NOMO-1 treated with DMSO at 0.1 percent for 48 hours (cell line): ENCODE data around the gene PLEKHM3.

Experiments used
- DNase-seq: peaks from one replicate; lab custom pipeline; 2025; ENCODE audit not compliant: unreplicated experiment; lab: John Stamatoyannopoulos, UW

Gene PLEKHM3

GRCh38 chr2:207867056-207867455 lies 158.3 kb downstream of the PLEKHM3 start:
- DNase-seq: no peak

GRCh38 chr2:207865210-207865609 lies 160.1 kb downstream of the PLEKHM3 start:
- DNase-seq: peak; percentile 17

GRCh38 chr2:207863345-207863744 lies 162.0 kb downstream of the PLEKHM3 start:
- DNase-seq: no peak

GRCh38 chr2:207861789-207862188 lies 163.5 kb downstream of the PLEKHM3 start:
- DNase-seq: no peak

GRCh38 chr2:207860685-207861084 lies 164.6 kb downstream of the PLEKHM3 start:
- no peak for DNase-seq

GRCh38 chr2:207855591-207855990 lies 169.7 kb downstream of the PLEKHM3 start:
- no peak for DNase-seq

- DNase-seq: no peak
Measured at GRCh38 chr2:207854484-207855440, 170.6 kb downstream of the PLEKHM3 start.

GRCh38 chr2:207852791-207853190 lies 172.5 kb downstream of the PLEKHM3 start:
- DNase-seq: no peak

- no peak for DNase-seq
Measured at GRCh38 chr2:207849443-207849842, 175.9 kb downstream of the PLEKHM3 start.

GRCh38 chr2:207848545-207848928 lies 176.8 kb downstream of the PLEKHM3 start:
- peak; percentile 35 for DNase-seq

GRCh38 chr2:207847807-207848544 lies 177.4 kb downstream of the PLEKHM3 start:
- DNase-seq: no peak

- DNase-seq: no peak
Measured at GRCh38 chr2:207847098-207847806, 178.1 kb downstream of the PLEKHM3 start.

- no peak for DNase-seq
Measured at GRCh38 chr2:207845202-207845864, 180.0 kb downstream of the PLEKHM3 start.

GRCh38 chr2:207844648-207845047 lies 180.7 kb downstream of the PLEKHM3 start:
- DNase-seq: no peak

- DNase-seq: no peak
Measured at GRCh38 chr2:207840101-207840500, 185.2 kb downstream of the PLEKHM3 start.

GRCh38 chr2:207839575-207839974 lies 185.8 kb downstream of the PLEKHM3 start:
- DNase-seq: no peak

- no peak for DNase-seq
Measured at GRCh38 chr2:207839028-207839427, 186.3 kb downstream of the PLEKHM3 start.

- no peak for DNase-seq
Measured at GRCh38 chr2:207836521-207837133, 188.7 kb downstream of the PLEKHM3 start.

- no peak for DNase-seq
Measured at GRCh38 chr2:207835805-207836204, 189.5 kb downstream of the PLEKHM3 start.

- DNase-seq: no peak
Measured at GRCh38 chr2:207833251-207833751, 192.0 kb downstream of the PLEKHM3 start.
